Kasumi-1 (cell line): ENCODE data around the gene CACNB1.

Source experiments
- DNase-seq, 2 experiments: peaks; one replicate each; lab custom pipeline; 2025; lab: John Stamatoyannopoulos, UW

Gene CACNB1

DNA sequence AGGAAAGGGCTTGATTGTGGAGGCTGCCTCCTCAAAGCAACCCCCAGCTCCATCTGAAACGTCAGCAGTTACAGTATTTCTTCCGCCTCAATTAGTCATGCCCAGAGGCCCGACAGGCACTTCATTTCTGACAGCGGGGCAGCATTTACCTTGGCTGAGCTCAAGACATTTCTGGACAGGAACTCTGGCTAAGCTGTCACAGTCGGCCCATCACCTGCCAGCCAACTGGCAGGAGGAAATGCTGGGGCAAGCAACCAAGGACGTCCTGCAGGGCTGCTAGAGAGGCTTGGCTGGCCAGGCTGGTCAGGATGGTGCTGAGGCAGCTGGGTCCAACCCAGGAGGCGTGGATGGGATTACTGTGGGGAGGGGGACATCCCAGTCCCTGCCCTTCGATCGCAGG lies 73.8 kb downstream of the CACNB1 start:
- no peak for DNase-seq
